ENCODE measurements around the gene GRIK5.
"Not testable (repeated sequence)": the region's sequence is repeated elsewhere in the genome, so short reads cannot be mapped to it uniquely, and the experiment has no call there.

GRIK5 gene

GRCh38 chr19:42051166-42052115 is 18.6 kb downstream of the GRIK5 start:
- no peak for DNase-seq (ENCODE audit: low read depth)

- no peak for DNase-seq (ENCODE audit: low read depth)
These were observed 21.0 kb downstream of the GRIK5 start for GRCh38 chr19:42048992-42049391.

GRCh38 chr19:42045575-42045974 is 24.4 kb downstream of the GRIK5 start:
- DNase-seq (ENCODE audit: low read depth), result no peak

- no peak for DNase-seq (ENCODE audit: low read depth)
These were observed 27.4 kb downstream of the GRIK5 start for GRCh38 chr19:42042455-42043170.

- DNase-seq (ENCODE audit: low read depth), result not testable (repeated sequence)
These were observed 29.5 kb downstream of the GRIK5 start for GRCh38 chr19:42040491-42040890.

GRCh38 chr19:42040031-42040430 is 30.0 kb downstream of the GRIK5 start:
- DNase-seq (ENCODE audit: low read depth), result no peak

DNA sequence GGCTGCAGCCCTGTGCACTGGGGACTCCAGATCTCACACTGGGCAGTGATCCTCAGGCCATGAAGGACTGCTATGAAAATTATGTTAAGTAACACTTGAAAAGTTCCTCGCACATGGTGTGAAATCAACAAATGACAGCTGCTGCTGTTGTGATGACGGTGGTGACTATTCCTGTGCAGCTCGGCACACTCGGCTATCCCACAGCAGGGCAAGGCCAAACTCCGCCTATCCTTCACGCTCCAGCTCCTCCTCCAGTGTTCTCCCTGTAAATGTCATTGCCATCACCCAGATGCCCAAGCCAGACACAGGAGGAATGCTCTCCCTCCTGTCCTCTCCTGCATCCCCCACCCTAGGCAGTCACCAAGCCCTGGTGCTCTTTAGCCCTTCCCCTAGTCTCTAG is 31.3 kb downstream of the GRIK5 start:
- no peak for DNase-seq (ENCODE audit: low read depth)

DNA sequence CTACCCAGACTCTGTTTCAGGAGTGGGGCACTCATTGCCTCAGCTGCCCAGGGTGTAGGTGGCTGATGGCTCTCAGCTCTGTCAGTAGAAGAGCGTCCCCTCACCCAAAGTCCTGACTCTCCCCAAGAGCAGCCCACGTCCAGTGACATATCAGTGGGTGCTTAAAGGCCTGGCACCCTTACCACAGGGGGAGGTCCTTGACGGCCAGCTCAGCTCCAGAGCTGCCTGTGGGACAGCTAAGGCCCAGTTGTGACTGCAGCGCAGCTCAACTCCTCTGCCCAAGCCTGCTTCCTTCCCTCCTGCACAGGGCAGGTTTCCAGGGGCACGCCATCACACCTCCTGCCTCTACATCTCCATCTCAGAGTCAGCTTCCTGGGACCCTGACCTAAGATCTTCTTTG is 32.4 kb downstream of the GRIK5 start:
- DNase-seq (ENCODE audit: low read depth), result no peak

DNA sequence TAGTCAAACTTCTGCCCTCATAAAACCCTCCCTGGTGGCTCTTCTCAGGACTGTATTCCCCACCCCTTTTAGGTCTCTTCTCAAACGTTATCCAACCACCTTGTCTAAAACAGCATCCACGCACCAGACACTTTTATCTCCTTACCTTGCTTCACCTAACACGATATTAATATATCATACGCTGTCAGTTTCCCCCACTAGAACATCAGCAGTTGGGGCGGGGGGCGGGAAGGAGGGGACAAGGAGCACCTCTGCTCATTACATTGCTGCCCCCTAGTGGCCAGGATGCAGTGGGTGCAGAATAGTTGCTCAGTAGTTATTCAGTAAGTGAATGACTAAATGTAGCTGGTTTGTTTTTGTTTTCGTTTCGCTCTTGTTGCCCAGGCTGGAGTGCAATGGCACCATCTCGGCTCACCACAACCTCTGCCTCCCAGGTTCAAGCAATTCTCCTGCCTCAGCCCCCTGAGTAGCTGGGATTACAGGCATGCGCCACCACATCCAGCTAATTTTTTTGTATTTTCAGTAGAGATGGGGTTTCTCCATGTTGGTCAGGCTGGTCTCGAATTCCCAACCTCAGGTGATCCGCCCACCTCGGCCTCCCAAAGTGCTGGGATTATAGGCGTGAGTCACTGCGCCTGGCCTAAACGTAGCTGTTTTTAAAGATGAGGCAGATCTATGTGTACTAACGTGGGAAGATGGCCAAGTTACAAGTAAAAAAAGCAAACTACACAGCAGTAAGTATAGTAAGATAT is 35.2 kb downstream of the GRIK5 start:
- peak; percentile 34 for DNase-seq (ENCODE audit: low read depth)

DNA sequence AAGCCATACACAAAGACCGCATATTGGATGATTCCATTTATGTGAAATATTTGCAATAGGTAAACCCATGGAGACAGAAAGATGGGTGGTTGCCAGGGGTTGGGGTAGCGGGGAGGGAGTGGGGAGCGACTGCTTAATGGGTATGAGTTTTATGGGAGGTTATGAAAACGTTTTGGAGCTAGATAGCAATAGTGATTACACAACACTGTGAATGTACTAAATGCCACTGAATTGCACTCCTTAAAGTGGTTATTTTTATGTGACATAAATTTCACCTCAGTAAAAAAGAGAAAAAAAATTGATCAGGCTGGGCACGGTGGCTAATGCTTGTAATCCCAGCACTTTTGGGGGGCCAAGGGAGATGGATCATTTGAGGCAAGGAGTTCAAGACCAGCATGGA is 36.6 kb downstream of the GRIK5 start:
- DNase-seq (ENCODE audit: low read depth), result no peak

DNA sequence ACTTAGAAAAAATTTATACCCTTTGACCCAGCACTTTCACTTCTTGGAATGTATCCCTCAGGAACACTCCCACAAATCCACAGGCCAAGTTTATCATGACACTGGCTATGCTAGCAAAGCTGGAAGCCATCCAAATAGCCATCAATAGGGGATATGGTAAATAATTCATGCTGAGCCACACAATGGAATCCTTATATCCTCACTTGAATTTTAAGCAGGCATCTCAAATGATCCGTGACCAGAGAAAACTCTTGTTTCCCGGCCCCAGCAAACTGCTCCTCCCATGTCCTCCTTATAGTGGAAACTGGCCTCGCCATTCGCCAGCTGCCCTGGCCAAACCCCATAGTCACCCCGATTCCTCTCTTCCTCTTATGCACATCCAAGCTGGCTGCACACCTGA is 37.6 kb downstream of the GRIK5 start:
- DNase-seq (ENCODE audit: low read depth), result no peak

DNA sequence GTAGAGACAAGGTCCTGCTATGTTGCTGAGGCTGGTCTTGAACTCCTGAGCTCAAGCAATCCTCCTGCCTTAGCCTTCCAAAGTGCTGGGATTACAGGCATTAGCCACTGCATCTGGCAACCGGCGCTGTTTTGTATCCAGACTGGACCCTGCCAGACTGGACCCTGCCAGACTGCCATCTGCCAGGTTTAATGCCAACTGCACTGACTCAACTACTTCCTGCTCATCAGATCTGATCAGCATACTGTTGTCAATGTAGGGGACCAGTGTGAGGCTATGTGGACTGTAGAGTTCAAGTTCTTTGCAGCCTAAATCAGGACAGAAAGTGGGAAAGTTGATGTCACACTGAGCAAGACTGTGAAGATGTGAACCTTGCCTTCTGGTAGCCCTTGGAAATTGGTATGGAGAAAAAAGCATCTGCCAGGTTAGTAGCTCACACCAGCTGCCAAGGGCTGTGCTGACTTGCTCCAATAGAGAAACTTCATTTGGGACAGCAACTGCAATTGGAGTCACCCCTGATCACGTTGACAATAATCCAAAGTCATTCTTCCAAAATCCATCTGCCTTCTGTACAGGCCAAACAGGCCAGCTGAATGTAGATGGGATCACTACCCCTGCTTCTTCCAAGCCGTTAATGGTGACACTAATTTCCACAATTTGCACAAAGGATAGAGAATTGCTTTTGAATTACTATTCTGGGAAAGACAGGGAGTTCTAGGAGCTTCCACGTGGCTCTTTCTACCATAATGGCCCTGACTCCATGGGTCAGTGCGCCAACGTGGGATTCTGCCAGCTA is 39.2 kb downstream of the GRIK5 start:
- DNase-seq (ENCODE audit: low read depth), result no peak

- DNase-seq (ENCODE audit: low read depth), result no peak
These were observed 41.4 kb downstream of the GRIK5 start for GRCh38 chr19:42028304-42029216.

GRCh38 chr19:42024622-42025111 is 45.3 kb downstream of the GRIK5 start:
- no peak for DNase-seq (ENCODE audit: low read depth)

DNA sequence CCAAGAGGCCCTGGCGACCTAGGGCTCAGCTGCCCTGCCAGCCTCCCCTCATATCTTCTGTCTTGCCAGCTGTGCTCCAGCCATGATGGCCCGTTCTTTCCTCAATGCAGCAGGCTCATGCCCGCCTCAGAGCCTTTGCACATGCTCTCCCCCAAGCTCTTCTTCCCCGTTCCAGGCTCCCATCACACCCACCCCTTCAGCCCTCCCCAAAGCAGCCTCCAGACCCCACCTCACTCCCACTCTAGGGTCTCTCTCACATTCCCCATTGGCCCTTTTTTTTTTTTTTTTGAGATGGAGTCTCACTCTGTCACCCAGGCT is 46.1 kb downstream of the GRIK5 start:
- no peak for DNase-seq (ENCODE audit: low read depth)

GRCh38 chr19:42023121-42023942 is 46.7 kb downstream of the GRIK5 start:
- DNase-seq (ENCODE audit: low read depth), result no peak

- no peak for DNase-seq (ENCODE audit: low read depth)
These were observed 47.4 kb downstream of the GRIK5 start for GRCh38 chr19:42022616-42023015.

DNA sequence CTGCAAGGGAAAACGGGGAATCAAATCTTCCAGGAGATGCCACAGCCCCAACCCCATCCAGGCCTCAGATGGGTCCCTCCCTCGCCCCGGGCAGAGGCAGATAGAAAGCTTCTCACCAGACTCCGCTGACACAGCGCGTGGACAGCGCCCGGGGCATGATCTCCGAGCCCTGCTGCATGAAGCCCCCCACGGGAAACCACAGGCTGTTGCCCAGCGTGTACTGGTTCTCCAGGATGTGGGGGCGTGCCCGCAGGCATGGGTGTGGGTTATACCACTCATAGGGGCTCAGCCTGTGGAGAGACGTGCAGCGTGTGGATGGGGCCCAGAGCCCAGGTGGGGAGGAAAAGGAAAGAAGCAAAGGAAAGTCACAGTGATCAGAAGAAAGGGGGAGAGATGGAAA is 48.8 kb downstream of the GRIK5 start:
- no peak for DNase-seq (ENCODE audit: low read depth)

DNA sequence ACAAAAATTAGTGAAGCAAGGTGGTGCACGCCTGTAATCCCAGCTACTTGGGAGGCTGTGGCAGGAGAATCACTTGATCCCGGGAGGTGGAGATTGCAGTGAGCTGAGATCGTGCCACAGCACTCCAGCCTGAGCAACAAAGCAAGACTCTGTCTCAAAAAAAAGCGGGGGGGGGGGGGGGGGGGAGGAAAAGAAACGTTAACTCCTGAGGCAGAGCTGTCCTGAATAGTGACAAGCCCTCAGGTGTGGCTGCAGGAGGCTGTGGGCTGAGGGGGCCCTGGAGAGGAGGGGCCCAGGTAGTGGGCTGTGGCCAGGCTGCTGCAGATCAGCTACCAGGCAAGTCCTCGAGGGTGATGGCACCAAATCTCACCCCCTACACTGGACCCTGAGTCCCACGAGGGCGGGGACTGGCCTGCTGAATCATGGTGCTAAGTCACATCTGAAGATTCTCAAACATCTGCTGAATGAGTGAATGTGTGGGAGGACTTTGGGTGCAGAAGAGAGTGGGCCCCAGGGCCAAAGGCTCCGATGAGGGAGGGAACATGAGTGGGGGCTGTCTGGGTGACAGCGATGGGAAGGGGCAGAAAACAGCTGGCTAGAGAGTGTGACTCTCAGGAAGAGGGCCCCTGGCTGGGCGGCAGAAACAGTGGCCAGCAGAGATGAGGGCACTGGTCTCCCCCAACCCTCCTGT is 51.4 kb downstream of the GRIK5 start:
- DNase-seq (ENCODE audit: low read depth), result no peak

Data from T-helper 22 cell (primary cell).